Stomach (tissue), 4 donors: ENCODE data around the gene TSHZ1.

Experiments
- EP300 ChIP-seq: sonication (generic); formaldehyde crosslinking; IDR thresholded peaks from one replicate; pipeline ENCODE4 v1.6.1; 2017; ENCODE audit warnings: antibody characterized with exemption
- POLR2AphosphoS5 ChIP-seq, 3 donors: sonication (generic); formaldehyde crosslinking; IDR thresholded peaks; one replicate each; pipeline ENCODE4 v1.6.1; 2016; ENCODE audit warnings: antibody characterized with exemption in 3 of 3
- TF ChIP-seq, protein P1 (sequence below), 7 experiments: fragments of 450-650 bp in 4 of 7; fragments of 200-600 bp in 3 of 7; sonication (generic) in 3 of 7; IDR thresholded peaks; one replicate each; pipeline ENCODE4 v1.5.1; 2016 to 2019; ENCODE audit warnings: antibody characterized with exemption in 7 of 7, control low read depth in 2 of 7, mild to moderate bottlenecking in 1 of 7

DNA sequence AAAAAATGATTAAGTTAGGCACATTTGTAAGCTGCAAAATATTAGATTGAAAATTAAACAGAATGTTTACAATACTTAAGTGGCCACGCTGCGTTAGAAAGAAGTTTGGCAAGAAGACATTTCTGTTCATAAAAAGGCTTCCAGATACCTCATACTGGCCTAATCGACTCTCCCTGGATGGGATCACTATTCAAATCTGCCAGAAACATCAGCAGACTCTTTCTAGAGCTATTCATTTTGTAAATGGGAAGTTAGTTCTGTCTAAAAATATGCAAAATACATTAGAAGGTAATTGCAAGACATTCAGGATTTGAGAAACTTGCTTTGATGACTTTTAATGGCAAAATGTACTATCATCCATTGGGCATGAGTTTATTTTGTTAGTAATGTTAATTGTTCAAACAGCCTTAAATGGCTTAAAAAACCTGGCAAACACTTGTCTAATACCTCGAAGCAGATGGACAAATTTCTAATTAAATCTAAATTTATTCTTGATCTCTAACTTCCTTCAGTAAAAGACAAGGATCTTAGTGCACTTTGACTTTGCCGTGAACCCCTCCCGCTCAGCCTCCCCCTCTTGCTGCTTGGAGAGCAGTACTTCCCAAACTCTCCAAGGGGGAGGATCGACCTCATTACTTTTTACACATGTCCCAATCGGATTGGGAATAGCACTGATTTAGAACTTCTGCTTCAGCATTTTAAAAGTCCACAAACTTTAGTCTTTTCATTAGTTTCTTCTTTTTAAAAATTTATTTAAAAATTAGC is 113.4 kb downstream of the TSHZ1 start:
- TF ChIP-seq, protein P1, sequence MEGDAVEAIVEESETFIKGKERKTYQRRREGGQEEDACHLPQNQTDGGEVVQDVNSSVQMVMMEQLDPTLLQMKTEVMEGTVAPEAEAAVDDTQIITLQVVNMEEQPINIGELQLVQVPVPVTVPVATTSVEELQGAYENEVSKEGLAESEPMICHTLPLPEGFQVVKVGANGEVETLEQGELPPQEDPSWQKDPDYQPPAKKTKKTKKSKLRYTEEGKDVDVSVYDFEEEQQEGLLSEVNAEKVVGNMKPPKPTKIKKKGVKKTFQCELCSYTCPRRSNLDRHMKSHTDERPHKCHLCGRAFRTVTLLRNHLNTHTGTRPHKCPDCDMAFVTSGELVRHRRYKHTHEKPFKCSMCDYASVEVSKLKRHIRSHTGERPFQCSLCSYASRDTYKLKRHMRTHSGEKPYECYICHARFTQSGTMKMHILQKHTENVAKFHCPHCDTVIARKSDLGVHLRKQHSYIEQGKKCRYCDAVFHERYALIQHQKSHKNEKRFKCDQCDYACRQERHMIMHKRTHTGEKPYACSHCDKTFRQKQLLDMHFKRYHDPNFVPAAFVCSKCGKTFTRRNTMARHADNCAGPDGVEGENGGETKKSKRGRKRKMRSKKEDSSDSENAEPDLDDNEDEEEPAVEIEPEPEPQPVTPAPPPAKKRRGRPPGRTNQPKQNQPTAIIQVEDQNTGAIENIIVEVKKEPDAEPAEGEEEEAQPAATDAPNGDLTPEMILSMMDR (IDR thresholded peaks at IDR 0.05) = no peak
- TF ChIP-seq POLR2AphosphoS5 (IDR thresholded peaks at IDR 0.05) (no peak), EP300 (no peak)
